Measurements from ENCODE around the gene SMAD1. TPM values are rescaled to one million over a fixed set of nuclear protein-coding genes. Genes with fewer than 3 reads are reported as not detected.

The SMAD1 gene
- total RNA-seq, 1 experiment from 2014 or later = 21.1 TPM

DNA sequence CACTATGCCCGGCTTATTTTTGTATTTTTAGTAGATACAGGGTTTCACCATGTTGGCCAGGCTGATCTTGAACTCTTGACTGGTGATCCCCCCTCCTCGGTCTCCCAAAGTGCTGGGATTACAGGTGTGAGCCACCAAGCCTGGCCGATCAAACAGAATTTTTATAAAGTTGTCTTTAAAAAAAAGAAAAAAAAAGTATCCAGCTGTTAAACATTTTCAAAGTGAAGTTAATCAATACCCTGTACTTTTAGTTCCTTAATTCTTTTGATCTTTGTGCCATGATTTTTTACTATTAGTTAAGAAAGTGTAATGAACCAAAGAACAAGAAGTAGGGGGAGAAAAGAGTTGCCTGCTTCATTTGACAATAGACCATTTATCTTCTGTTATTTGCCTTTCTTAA lies 24.3 kb downstream of the SMAD1 start:
- Histone ChIP-seq H3K9ac (ENCODE audit: extremely low read depth, insufficient read length, low read length) (no peak overlapping the region), H2BK5ac (ENCODE audit: insufficient read length, low read length) (no peak overlapping the region), H3K4ac (ENCODE audit: low read depth, low read length) (no peak overlapping the region), H3K14ac (ENCODE audit: insufficient read depth, low read length) (no peak overlapping the region), H4K91ac (ENCODE audit: insufficient read length, low read depth, low read length) (no peak overlapping the region), H3K4me2 (ENCODE audit: insufficient read depth, insufficient read length, low read length) (no peak overlapping the region), H3K27ac (ENCODE audit: insufficient read length, low read depth, low read length) (no peak overlapping the region), H3K23ac (ENCODE audit: insufficient read length, low read depth, low read length) (no peak overlapping the region), H3K4me1 (ENCODE audit: insufficient read depth, low read length) (no peaks in the 10 kb centered on the region; the same call in 1 of the 2 replicates), H2BK12ac (ENCODE audit: insufficient read length, low read depth, low read length) (no peak overlapping the region), H3K23me2 (ENCODE audit: insufficient read length, low read depth, low read length, poor library complexity, severe bottlenecking) (no peaks in the 10 kb centered on the region), H4K5ac (ENCODE audit: insufficient read length, low read depth, low read length) (no peak overlapping the region), H3K18ac (ENCODE audit: insufficient read length, low read depth, low read length) (no peak overlapping the region), H3T11ph (ENCODE audit: low read length) (no peak overlapping the region), H3K9me3 (ENCODE audit: control insufficient read depth, low read depth, low read length) (no peaks in the 10 kb centered on the region), H3K79me2 (ENCODE audit: insufficient read depth, low read length) (peaks cover 2% of the 10 kb centered on the region; the same call in 1 of the 2 replicates), H3K79me1 (ENCODE audit: insufficient read depth, low read depth, low read length, poor library complexity, severe bottlenecking) (no peaks in the 10 kb centered on the region), H2AFZ (ENCODE audit: low read length) (no peak overlapping the region), H2BK15ac (ENCODE audit: low read depth, low read length) (no peak overlapping the region), H3K56ac (ENCODE audit: insufficient read length, low read depth, low read length) (no peak overlapping the region), H3K27me3 (ENCODE audit: insufficient read depth, low read length) (no peaks in the 10 kb centered on the region), H2BK120ac (ENCODE audit: low read depth, low read length, poor library complexity, severe bottlenecking) (no peak overlapping the region), H2BK20ac (ENCODE audit: low read depth, low read length, poor library complexity, severe bottlenecking) (no peak overlapping the region), H4K8ac (replicated peaks; ENCODE audit: insufficient read length, low read depth, low read length) (no peak overlapping the region), H4K20me1 (ENCODE audit: control insufficient read depth, insufficient read depth, insufficient read length) (no peaks in the 10 kb centered on the region), H2AK5ac (ENCODE audit: insufficient read length, low read length) (no peak overlapping the region)
- TF ChIP-seq CTCF (conservative IDR thresholded peaks at IDR 0.05) = no peak
- no peak for DNase-seq
- H3K4me3 Mint-ChIP-seq = no peak overlapping the region
- WGBS (ENCODE audit: extremely low coverage, insufficient read length, low lambda C conversion rate) = no CpG with 5 or more reads among the region's 3 CpGs
- peaks cover 0 to 3% (median 2%) of the 10 kb centered on the region in 3 experiments; a peak in 3 of 7 replicates for H3K36me3 Mint-ChIP-seq (ENCODE audit: insufficient read depth in 1 of 3, low read depth in 3 of 3)
- peaks cover 45 to 49% of the 10 kb centered on the region in 2 experiments for H3K4me1 Mint-ChIP-seq
- 0 out of 7 replicates have a peak overlapping the region, but pooled peaks of 1 of the 3 experiments have one; percentile 4 for H3K27ac Mint-ChIP-seq
- H3K9me3 Mint-ChIP-seq = peaks cover 0 to 2% of the 10 kb centered on the region in 2 experiments; a peak in 1 of 5 replicates
- no peaks in the 10 kb centered on the region for H3K27me3 Mint-ChIP-seq (ENCODE audit: low read depth)
